Sigmoid colon (tissue), 4 donors: ENCODE data around the gene POLR2A.
A peak's percentile ranks its signal among the peaks of the same experiment; 100 is the strongest.

ENCODE experiments used
- CTCF ChIP-seq, 4 experiments: fragments of 450-650 bp in 3 of 4; fragments of 200-600 bp in 1 of 4; IDR thresholded peaks; one replicate each; pipeline ENCODE4 v1.5.1; 2016 to 2019; ENCODE audit warnings: antibody characterized with exemption in 4 of 4, mild to moderate bottlenecking in 3 of 4, moderate library complexity in 2 of 4
- EP300 ChIP-seq, 4 donors: sonication (generic); formaldehyde crosslinking; IDR thresholded peaks; one replicate each; pipeline ENCODE4 v1.6.1; 2017; ENCODE audit warnings: antibody characterized with exemption in 4 of 4
- POLR2A ChIP-seq, 2 donors: fragments of 450-650 bp; IDR thresholded peaks; one replicate each; pipeline ENCODE4 v1.6.1; 2016; ENCODE audit warnings: antibody characterized with exemption in 2 of 2, mild to moderate bottlenecking in 2 of 2, moderate library complexity in 2 of 2
- POLR2AphosphoS5 ChIP-seq, 4 donors: sonication (generic); formaldehyde crosslinking; IDR thresholded peaks; one replicate each; pipeline ENCODE4 v1.6.1; 2017; ENCODE audit warnings: antibody characterized with exemption in 4 of 4

GRCh38 chr17:7523033-7523432 is 38.9 kb downstream of the POLR2A start:
- peak; percentile 19 to 36 (median 31) for TF ChIP-seq CTCF (IDR thresholded peaks at IDR 0.05)
- no peak for TF ChIP-seq EP300 (IDR thresholded peaks at IDR 0.05)
- TF ChIP-seq POLR2A (IDR thresholded peaks at IDR 0.05), result no peak
- no peak for TF ChIP-seq POLR2AphosphoS5 (IDR thresholded peaks at IDR 0.05)
